A549 (cell line): ENCODE measurements around the gene DCN. TPM values are rescaled to one million over a fixed set of nuclear protein-coding genes. Genes with fewer than 3 reads are reported as not detected.

Source experiments
- ATAC-seq, 2 experiments: fragments of 200-7000 bp in 1 of 2; fragments of >200 bp in 1 of 2; cut with Nextera tagmentation in 1 of 2; cut with Tn5 transposase in 1 of 2; 3 replicates each; pipeline versions ENCODE4 v1.8.0 to v1.9.1; 2018 to 2020; ENCODE audit warnings: mild to moderate bottlenecking in 1 of 2, moderate library complexity in 1 of 2
- CTCF ChIA-PET: fragments of 300-600 bp; sonication (Branson Sonifier 250); formaldehyde crosslinking; extraction: SDS; loops from one replicate; lab custom pipeline; 2021; ENCODE audit warnings: antibody characterized with exemption, inconsistent platforms; lab: Yijun Ruan, JAX
- POLR2A ChIA-PET: fragments of 350-600 bp; formaldehyde crosslinking; extraction: SDS; loops from one replicate; lab custom pipeline; 2021; ENCODE audit warnings: antibody characterized with exemption, inconsistent platforms; lab: Yijun Ruan, JAX
- DNase-seq, 2 experiments: peaks; one replicate each; pipeline versions ENCODE4 v3.0.0 to v3.0.0-alpha.2; 2011 to 2016; ENCODE audit warnings: low read depth in 1 of 2, low spot score in 1 of 2
- FAIRE-seq: peaks from 2 replicates; lab custom pipeline; 2011; peaks lifted over from hg19 to GRCh38; lab: Jason Lieb, UNC
- H3K27ac ChIP-seq, 2 experiments: fragments of >200 bp; sonication (Bioruptor Twin); formaldehyde crosslinking; 3 replicates each; pipeline ENCODE4 v1.5.1; 2016 to 2017
- H3K4me1 ChIP-seq: fragments of >200 bp; sonication (Bioruptor Twin); formaldehyde crosslinking; 3 replicates; pipeline ENCODE4 v1.6.1; 2016
- H3K4me2 ChIP-seq: fragments of >200 bp; sonication (Bioruptor Twin); formaldehyde crosslinking; 3 replicates; pipeline ENCODE4 v1.6.1; 2016
- H3K4me3 ChIP-seq: fragments of >200 bp; sonication (Bioruptor Twin); formaldehyde crosslinking; 3 replicates; pipeline ENCODE4 v1.5.1; 2016
- H3K9me3 ChIP-seq: fragments of >200 bp; sonication (Bioruptor Twin); formaldehyde crosslinking; 3 replicates; pipeline ENCODE4 v1.6.1; 2016
- CBX8 ChIP-seq: fragments of 200-600 bp; sonication (generic); IDR thresholded peaks from 2 replicates; pipeline ENCODE4 v1.6.1; 2016
- CEBPB ChIP-seq, 2 experiments: fragments of >200 bp in 1 of 2; sonication (Bioruptor Twin) in 1 of 2; formaldehyde crosslinking in 1 of 2; IDR thresholded peaks; 2 replicates each; pipeline ENCODE4 v1.6.1; 2012 to 2016
- CHD2 ChIP-seq: fragments of 150-350 bp; IDR thresholded peaks from 2 replicates; pipeline ENCODE4 v1.6.1; 2014; ENCODE audit warnings: low read length; ENCODE audit not compliant: partially characterized antibody
- CHD4 ChIP-seq: fragments of 200-600 bp; sonication (generic); IDR thresholded peaks from 2 replicates; pipeline ENCODE4 v1.6.1; 2016; ENCODE audit warnings: antibody characterized with exemption, mild to moderate bottlenecking, borderline replicate concordance
- EHF ChIP-seq: fragments of 250-450 bp; sonication (Bioruptor Pico); IDR thresholded peaks from 2 replicates; pipeline ENCODE4 v1.5.0; 2020; ENCODE audit warnings: mild to moderate bottlenecking
- EHMT2 ChIP-seq: fragments of 200-600 bp; sonication (generic); IDR thresholded peaks from 2 replicates; pipeline ENCODE4 v1.6.1; 2016; ENCODE audit warnings: antibody characterized with exemption, low read depth, mild to moderate bottlenecking, moderate library complexity
- ESRRA ChIP-seq: fragments of 150-350 bp; IDR thresholded peaks from 2 replicates; pipeline ENCODE4 v1.6.1; 2014; ENCODE audit warnings: mild to moderate bottlenecking, low read length, borderline replicate concordance
- FOSB ChIP-seq: fragments of 250-450 bp; sonication (Bioruptor Pico); IDR thresholded peaks from 2 replicates; pipeline ENCODE4 v1.5.0; 2020; ENCODE audit warnings: mild to moderate bottlenecking, moderate library complexity
- GATA3 ChIP-seq: IDR thresholded peaks from 2 replicates; pipeline ENCODE4 v1.6.1; 2012; ENCODE audit warnings: borderline replicate concordance
- HDAC2 ChIP-seq: fragments of 200-600 bp; sonication (generic); IDR thresholded peaks from 2 replicates; pipeline ENCODE4 v1.6.1; 2016
- HEYL ChIP-seq: fragments of 250-450 bp; sonication (Bioruptor Pico); IDR thresholded peaks from 2 replicates; pipeline ENCODE4 v1.8.0; 2021; ENCODE audit warnings: mild to moderate bottlenecking, moderate library complexity
- HOXB13 ChIP-seq: fragments of 250-450 bp; sonication (Bioruptor Pico); IDR thresholded peaks from 2 replicates; pipeline ENCODE4 v1.5.0; 2020; ENCODE audit warnings: low read depth, mild to moderate bottlenecking, moderate library complexity
- HOXB5 ChIP-seq: fragments of 250-450 bp; sonication (Bioruptor Pico); IDR thresholded peaks from 2 replicates; pipeline ENCODE4 v1.5.0; 2020; ENCODE audit warnings: mild to moderate bottlenecking, moderate library complexity
- KDM5A ChIP-seq: fragments of 200-600 bp; sonication (generic); IDR thresholded peaks from 2 replicates; pipeline ENCODE4 v1.6.1; 2016; ENCODE audit warnings: antibody characterized with exemption, mild to moderate bottlenecking
- MAFK ChIP-seq: fragments of 450-650 bp; IDR thresholded peaks from 2 replicates; pipeline ENCODE4 v1.6.1; 2014; ENCODE audit not compliant: partially characterized antibody
- MYC ChIP-seq: IDR thresholded peaks from 2 replicates; pipeline ENCODE4 v1.6.1; 2012; ENCODE audit warnings: mild to moderate bottlenecking, inconsistent platforms, low read length, improper control_type of control experiment, borderline replicate concordance
- NFE2L2 ChIP-seq: fragments of 150-350 bp; conservative IDR thresholded peaks from 2 replicates; pipeline ENCODE4 v1.6.1; 2014; ENCODE audit warnings: low read length
- NPAS2 ChIP-seq: fragments of 250-450 bp; sonication (Bioruptor Pico); IDR thresholded peaks from 2 replicates; pipeline ENCODE4 v1.8.0; 2022; ENCODE audit warnings: mild to moderate bottlenecking, moderate library complexity, borderline replicate concordance
- POLR2A ChIP-seq: IDR thresholded peaks from 2 replicates; pipeline ENCODE4 v1.6.1; 2012; ENCODE audit warnings: mild to moderate bottlenecking, low read length
- POLR2AphosphoS2 ChIP-seq: conservative IDR thresholded peaks from 2 replicates; pipeline ENCODE4 v1.6.1; 2012; ENCODE audit warnings: low read length, improper control_type of control experiment, inconsistent platforms
- RCOR1 ChIP-seq: fragments of 150-350 bp; IDR thresholded peaks from 2 replicates; pipeline ENCODE4 v1.6.1; 2014; ENCODE audit warnings: antibody characterized with exemption, low read length, low read depth
- RNF2 ChIP-seq: fragments of 200-600 bp; sonication (generic); IDR thresholded peaks from 2 replicates; pipeline ENCODE4 v1.6.1; 2016; ENCODE audit warnings: low read depth, mild to moderate bottlenecking, antibody characterized with exemption, moderate library complexity, borderline replicate concordance
- TFCP2L1 ChIP-seq: fragments of 250-450 bp; sonication (Bioruptor Pico); IDR thresholded peaks from 2 replicates; pipeline ENCODE4 v1.5.0; 2021; ENCODE audit warnings: mild to moderate bottlenecking
- TP53 ChIP-seq: fragments of 250-450 bp; sonication (Bioruptor Pico); IDR thresholded peaks from 2 replicates; pipeline ENCODE4 v1.5.0; 2021; ENCODE audit warnings: mild to moderate bottlenecking, moderate library complexity
- ZC3H11A ChIP-seq: fragments of 450-650 bp; IDR thresholded peaks from 2 replicates; pipeline ENCODE4 v1.6.1; 2014; ENCODE audit warnings: antibody characterized with exemption, mild to moderate bottlenecking
- ZNF302 ChIP-seq: fragments of 250-450 bp; sonication (Bioruptor Pico); IDR thresholded peaks from 2 replicates; pipeline ENCODE4 v1.9.0; 2021; ENCODE audit warnings: inconsistent platforms, mild to moderate bottlenecking, moderate library complexity
- ZSCAN20 ChIP-seq: fragments of 250-450 bp; sonication (Bioruptor Pico); IDR thresholded peaks from 2 replicates; pipeline ENCODE4 v1.8.0; 2022; ENCODE audit warnings: mild to moderate bottlenecking, moderate library complexity
- WGBS: methylation state at CpG from one replicate; pipeline ENCODE4 v1.1.6; 2017; ENCODE audit errors: missing lambda C conversion rate; 5-methylcytosine and 5-hydroxymethylcytosine counted together
- polyA plus RNA-seq, 4 experiments: library from polyadenylated mRNA; depleted of rRNA in 3 of 4; stranded (reverse); fragments of >200 nt; fragmentation: RNase III in 1 of 4; extraction: RNeasy Plus Mini Kit Qiagen cat#74134 plus additional on column Dnase treatment in 1 of 4; gene quantifications; 2 replicates in 3 of 4; 3 replicates in 1 of 4; pipeline ENCODE4 v1.2.3, GENCODE V29; 2011 to 2017
- TF ChIP-seq, protein P1 (sequence below): fragments of 200-600 bp; sonication (generic); IDR thresholded peaks from 2 replicates; pipeline ENCODE4 v1.6.1; 2016; ENCODE audit warnings: antibody characterized with exemption, mild to moderate bottlenecking, moderate library complexity
- TF ChIP-seq, protein P2 (sequence below): IDR thresholded peaks from 2 replicates; pipeline ENCODE4 v1.6.1; 2012
- TF ChIP-seq, protein P3 (sequence below): IDR thresholded peaks from 2 replicates; pipeline ENCODE4 v1.6.1; 2012; ENCODE audit warnings: low read depth, borderline replicate concordance
- TF ChIP-seq, protein P4 (sequence below): fragments of 150-350 bp; IDR thresholded peaks from 2 replicates; pipeline ENCODE4 v1.6.1; 2014; ENCODE audit warnings: low read depth, mild to moderate bottlenecking, low read length

DCN gene
- polyA plus RNA-seq, 2 of the 4 experiments (the other 2 are of a cell fraction) = 1.0 TPM; not detected in 1

DNA sequence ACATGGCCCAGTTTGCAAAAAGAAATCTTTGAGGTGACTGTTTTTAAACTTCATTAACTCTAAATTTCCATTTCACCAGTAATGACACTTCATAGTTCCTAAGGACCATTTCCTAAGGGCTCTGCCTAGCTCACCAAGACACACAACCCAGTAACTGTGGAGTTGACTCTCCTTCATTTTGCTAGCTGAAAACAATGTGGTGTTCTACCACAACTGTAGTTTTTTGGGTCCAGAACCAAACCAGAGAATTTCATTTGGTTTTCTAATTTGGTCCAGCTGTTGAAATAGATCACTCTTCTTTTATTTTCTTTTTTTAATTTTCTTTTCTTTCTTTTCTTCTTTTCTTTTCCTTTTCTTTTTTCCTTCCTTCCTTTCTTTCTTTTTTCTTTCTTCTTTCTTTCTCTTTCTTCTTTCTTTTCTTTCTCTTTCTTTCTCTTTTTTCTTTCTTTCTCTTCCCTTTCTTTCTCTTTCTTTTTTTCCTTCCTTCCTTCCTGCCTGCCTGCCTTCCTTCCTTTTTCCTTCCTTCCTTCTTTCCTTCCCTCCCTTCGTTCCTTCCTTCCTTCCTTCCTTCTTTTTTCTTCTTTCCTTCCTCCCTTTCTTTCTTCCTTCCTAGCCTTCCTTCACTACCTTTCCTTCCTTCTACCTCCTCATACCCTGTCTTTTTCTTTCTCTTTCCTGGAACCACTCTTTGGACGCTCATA, 52.8 kb downstream of the DCN start:
- CTCF ChIA-PET = interaction anchor here (0.9 kb wide), 1 partner anchor 113 kb away, joined by 3 read pairs; no protein-coding TSS in a partner anchor
- FAIRE-seq = no peak
- TF ChIP-seq CHD4 (no peak), CEBPB (IDR thresholded peaks at IDR 0.05) (no peak), ZC3H11A (no peak), KDM5A (no peak), HEYL (CRISPR knock-in tag) (no peak), HOXB5 (CRISPR knock-in tag) (no peak), HDAC2 (no peak), NFE2L2 (no peak), POLR2AphosphoS2 (no peak), CHD2 (no peak), FOSB (CRISPR knock-in tag) (no peak), HOXB13 (CRISPR knock-in tag) (no peak), ZSCAN20 (CRISPR knock-in tag) (no peak), GATA3 (no peak), CBX8 (no peak), ZNF302 (CRISPR knock-in tag) (no peak), TP53 (CRISPR knock-in tag) (no peak)
- TF ChIP-seq, protein P1, sequence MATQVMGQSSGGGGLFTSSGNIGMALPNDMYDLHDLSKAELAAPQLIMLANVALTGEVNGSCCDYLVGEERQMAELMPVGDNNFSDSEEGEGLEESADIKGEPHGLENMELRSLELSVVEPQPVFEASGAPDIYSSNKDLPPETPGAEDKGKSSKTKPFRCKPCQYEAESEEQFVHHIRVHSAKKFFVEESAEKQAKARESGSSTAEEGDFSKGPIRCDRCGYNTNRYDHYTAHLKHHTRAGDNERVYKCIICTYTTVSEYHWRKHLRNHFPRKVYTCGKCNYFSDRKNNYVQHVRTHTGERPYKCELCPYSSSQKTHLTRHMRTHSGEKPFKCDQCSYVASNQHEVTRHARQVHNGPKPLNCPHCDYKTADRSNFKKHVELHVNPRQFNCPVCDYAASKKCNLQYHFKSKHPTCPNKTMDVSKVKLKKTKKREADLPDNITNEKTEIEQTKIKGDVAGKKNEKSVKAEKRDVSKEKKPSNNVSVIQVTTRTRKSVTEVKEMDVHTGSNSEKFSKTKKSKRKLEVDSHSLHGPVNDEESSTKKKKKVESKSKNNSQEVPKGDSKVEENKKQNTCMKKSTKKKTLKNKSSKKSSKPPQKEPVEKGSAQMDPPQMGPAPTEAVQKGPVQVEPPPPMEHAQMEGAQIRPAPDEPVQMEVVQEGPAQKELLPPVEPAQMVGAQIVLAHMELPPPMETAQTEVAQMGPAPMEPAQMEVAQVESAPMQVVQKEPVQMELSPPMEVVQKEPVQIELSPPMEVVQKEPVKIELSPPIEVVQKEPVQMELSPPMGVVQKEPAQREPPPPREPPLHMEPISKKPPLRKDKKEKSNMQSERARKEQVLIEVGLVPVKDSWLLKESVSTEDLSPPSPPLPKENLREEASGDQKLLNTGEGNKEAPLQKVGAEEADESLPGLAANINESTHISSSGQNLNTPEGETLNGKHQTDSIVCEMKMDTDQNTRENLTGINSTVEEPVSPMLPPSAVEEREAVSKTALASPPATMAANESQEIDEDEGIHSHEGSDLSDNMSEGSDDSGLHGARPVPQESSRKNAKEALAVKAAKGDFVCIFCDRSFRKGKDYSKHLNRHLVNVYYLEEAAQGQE = no peak
- TF ChIP-seq, protein P2, sequence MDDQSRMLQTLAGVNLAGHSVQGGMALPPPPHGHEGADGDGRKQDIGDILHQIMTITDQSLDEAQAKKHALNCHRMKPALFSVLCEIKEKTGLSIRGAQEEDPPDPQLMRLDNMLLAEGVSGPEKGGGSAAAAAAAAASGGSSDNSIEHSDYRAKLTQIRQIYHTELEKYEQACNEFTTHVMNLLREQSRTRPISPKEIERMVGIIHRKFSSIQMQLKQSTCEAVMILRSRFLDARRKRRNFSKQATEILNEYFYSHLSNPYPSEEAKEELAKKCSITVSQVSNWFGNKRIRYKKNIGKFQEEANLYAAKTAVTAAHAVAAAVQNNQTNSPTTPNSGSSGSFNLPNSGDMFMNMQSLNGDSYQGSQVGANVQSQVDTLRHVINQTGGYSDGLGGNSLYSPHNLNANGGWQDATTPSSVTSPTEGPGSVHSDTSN = no peak
- TF ChIP-seq, protein P3, sequence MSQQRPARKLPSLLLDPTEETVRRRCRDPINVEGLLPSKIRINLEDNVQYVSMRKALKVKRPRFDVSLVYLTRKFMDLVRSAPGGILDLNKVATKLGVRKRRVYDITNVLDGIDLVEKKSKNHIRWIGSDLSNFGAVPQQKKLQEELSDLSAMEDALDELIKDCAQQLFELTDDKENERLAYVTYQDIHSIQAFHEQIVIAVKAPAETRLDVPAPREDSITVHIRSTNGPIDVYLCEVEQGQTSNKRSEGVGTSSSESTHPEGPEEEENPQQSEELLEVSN = no peak
- no peak for ATAC-seq
- POLR2A ChIA-PET = no interaction called here
- WGBS = 55% methylated on average over 2 of the region's 2 CpGs
- Histone ChIP-seq H3K4me1 (peaks cover 18% of the 10 kb centered on the region; the same call in 2 of the 3 replicates), H3K27ac (no peak overlapping the region), H3K9me3 (no peaks in the 10 kb centered on the region), H3K4me2 (no peak overlapping the region), H3K4me3 (no peak overlapping the region)
- DNase-seq = no peak

DNA sequence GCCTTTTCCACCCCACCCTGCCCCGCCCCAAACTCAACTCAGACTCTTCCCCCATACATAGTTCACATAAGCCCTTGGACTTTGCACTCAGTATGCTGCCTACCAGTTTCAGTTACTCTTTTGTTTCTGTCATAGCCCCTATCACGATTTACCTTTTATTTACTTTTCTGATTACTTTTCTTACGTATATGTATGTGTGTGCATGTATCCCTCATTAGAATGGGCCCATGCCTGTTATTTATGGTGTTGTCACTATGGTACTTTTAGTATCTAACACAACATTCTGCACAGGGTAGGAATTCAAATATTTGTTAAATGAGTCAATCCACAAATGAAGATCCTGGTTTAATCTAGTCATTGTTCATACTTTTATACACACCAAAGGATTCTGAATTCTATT, 54.9 kb downstream of the DCN start:
- FAIRE-seq = no peak
- TF ChIP-seq MYC = no peak
- no peak for TF ChIP-seq GATA3
- TF ChIP-seq KDM5A = no peak
- TF ChIP-seq ZSCAN20 (CRISPR knock-in tag) = no peak
- TF ChIP-seq NPAS2 (CRISPR knock-in tag) = no peak
- no peak for TF ChIP-seq FOSB (CRISPR knock-in tag)
- TF ChIP-seq HOXB5 (CRISPR knock-in tag) = no peak
- no peak for TF ChIP-seq MAFK
- no peak for TF ChIP-seq CHD4
- no peak for TF ChIP-seq TFCP2L1 (CRISPR knock-in tag)
- TF ChIP-seq, protein P4, sequence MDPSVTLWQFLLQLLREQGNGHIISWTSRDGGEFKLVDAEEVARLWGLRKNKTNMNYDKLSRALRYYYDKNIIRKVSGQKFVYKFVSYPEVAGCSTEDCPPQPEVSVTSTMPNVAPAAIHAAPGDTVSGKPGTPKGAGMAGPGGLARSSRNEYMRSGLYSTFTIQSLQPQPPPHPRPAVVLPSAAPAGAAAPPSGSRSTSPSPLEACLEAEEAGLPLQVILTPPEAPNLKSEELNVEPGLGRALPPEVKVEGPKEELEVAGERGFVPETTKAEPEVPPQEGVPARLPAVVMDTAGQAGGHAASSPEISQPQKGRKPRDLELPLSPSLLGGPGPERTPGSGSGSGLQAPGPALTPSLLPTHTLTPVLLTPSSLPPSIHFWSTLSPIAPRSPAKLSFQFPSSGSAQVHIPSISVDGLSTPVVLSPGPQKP = no peak
- TF ChIP-seq EHF = no peak
- TF ChIP-seq RCOR1 = no peak
- TF ChIP-seq EHMT2 = no peak
- TF ChIP-seq ESRRA = no peak
- no peak for TF ChIP-seq RNF2
- no peak for TF ChIP-seq POLR2A

More for the DNA sequence above, 54.9 kb downstream of the DCN start:
- H3K4me3 ChIP-seq = no peak overlapping the region
- H3K27ac ChIP-seq = peak overlapping the region in 1 of 2 experiments; percentile 7; a peak in 1 of 6 replicates
- H3K4me1 ChIP-seq = peaks cover 18% of the 10 kb centered on the region; the same call in 2 of the 3 replicates
- POLR2A ChIA-PET = no interaction called here
- H3K4me2 ChIP-seq = peak overlapping the region; percentile 57
- H3K9me3 ChIP-seq = no peaks in the 10 kb centered on the region
- DNase-seq (peak in 1 of 2 experiments; percentile 59), ATAC-seq (peak; percentile 64 to 88; a peak in 5 of 6 replicates)
- CTCF ChIA-PET = no interaction called here
- 10% methylated on average over 3 of the region's 3 CpGs for WGBS
